Suprapubic skin (tissue), 4 donors: ENCODE measurements around the gene NGB.

ENCODE experiments used
- EP300 ChIP-seq: sonication (generic); formaldehyde crosslinking; IDR thresholded peaks from one replicate; pipeline ENCODE4 v1.6.1; 2017; ENCODE audit warnings: antibody characterized with exemption
- POLR2A ChIP-seq, 2 donors: fragments of 450-650 bp; IDR thresholded peaks; one replicate each; pipeline ENCODE4 v1.6.1; 2017; ENCODE audit warnings: antibody characterized with exemption in 2 of 2, mild to moderate bottlenecking in 2 of 2, moderate library complexity in 2 of 2
- POLR2AphosphoS5 ChIP-seq, 3 donors: sonication (generic); formaldehyde crosslinking; IDR thresholded peaks; one replicate each; pipeline ENCODE4 v1.6.1; 2017; ENCODE audit warnings: antibody characterized with exemption in 3 of 3

DNA sequence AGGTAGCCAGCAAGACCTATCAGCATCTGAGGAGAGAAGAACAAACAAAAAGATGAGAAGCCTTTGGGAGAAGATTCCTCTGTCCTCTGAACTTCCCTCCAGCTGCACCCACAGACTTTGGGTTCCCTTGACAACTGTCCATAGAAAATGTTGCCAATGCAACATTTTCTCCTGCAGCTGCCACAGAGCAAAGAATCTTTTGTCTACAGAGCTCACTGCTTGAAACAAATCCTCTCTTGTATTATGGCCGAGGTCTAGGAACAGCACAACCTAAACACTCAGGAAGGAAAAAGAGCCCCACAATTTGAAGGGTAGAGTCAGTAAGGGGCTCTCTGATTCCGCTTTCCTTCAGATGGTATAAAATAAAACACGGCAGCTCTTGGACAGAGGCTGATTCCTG lies 35.4 kb upstream of the NGB start:
- TF ChIP-seq POLR2AphosphoS5 (IDR thresholded peaks at IDR 0.05) (no peak), EP300 (no peak), POLR2A (IDR thresholded peaks at IDR 0.05) (no peak)
